ENCODE measurements around the gene IPPK. TPM values are rescaled to one million over a fixed set of nuclear protein-coding genes. Genes with fewer than 3 reads are reported as not detected.
A peak's percentile ranks its signal among the peaks of the same experiment; 100 is the strongest.
"Not testable (repeated sequence)": the region's sequence is repeated elsewhere in the genome, so short reads cannot be mapped to it uniquely, and the experiment has no call there.

Gene IPPK
- total RNA-seq, 3 donors from 2014 or later = 5.8 to 22.8 (median 12.1) TPM

- Histone ChIP-seq H3K36me3 (no peaks in the 10 kb centered on the region), H3K27me3 (no peaks in the 10 kb centered on the region), H3K27ac (no peak overlapping the region), H3K4me3 (no peak overlapping the region), H3K9me3 (no peaks in the 10 kb centered on the region), H3K4me1 (no peaks in the 10 kb centered on the region)
- no peak for DNase-seq (ENCODE audit: low spot score in 2 of 2)
- intact Hi-C loops (cut with DNase I; ENCODE audit: low total_unique reads) = no loop called here
- TF ChIP-seq, protein P1, sequence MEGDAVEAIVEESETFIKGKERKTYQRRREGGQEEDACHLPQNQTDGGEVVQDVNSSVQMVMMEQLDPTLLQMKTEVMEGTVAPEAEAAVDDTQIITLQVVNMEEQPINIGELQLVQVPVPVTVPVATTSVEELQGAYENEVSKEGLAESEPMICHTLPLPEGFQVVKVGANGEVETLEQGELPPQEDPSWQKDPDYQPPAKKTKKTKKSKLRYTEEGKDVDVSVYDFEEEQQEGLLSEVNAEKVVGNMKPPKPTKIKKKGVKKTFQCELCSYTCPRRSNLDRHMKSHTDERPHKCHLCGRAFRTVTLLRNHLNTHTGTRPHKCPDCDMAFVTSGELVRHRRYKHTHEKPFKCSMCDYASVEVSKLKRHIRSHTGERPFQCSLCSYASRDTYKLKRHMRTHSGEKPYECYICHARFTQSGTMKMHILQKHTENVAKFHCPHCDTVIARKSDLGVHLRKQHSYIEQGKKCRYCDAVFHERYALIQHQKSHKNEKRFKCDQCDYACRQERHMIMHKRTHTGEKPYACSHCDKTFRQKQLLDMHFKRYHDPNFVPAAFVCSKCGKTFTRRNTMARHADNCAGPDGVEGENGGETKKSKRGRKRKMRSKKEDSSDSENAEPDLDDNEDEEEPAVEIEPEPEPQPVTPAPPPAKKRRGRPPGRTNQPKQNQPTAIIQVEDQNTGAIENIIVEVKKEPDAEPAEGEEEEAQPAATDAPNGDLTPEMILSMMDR (IDR thresholded peaks at IDR 0.05) = no peak
- peak in 2 of 3 donors; percentile 39 to 86 for TF ChIP-seq POLR2AphosphoS5 (IDR thresholded peaks at IDR 0.05)
- TF ChIP-seq POLR2A (IDR thresholded peaks at IDR 0.05) = no peak
Measured at GRCh38 chr9:92590377-92590776, 79.6 kb downstream of the IPPK start.

- Histone ChIP-seq H3K36me3 (no peaks in the 10 kb centered on the region), H3K27me3 (no peaks in the 10 kb centered on the region), H3K4me1 (no peaks in the 10 kb centered on the region), H3K4me3 (no peak overlapping the region), H3K9me3 (no peaks in the 10 kb centered on the region), H3K27ac (peak overlapping the region in 1 of 2 donors; percentile 8)
- DNase-seq (ENCODE audit: low spot score in 2 of 2) = no peak
- TF ChIP-seq, protein P1 (IDR thresholded peaks at IDR 0.05) = no peak
- no peak for TF ChIP-seq POLR2A (IDR thresholded peaks at IDR 0.05)
- no peak for TF ChIP-seq POLR2AphosphoS5 (IDR thresholded peaks at IDR 0.05)
- intact Hi-C loops (cut with DNase I; ENCODE audit: low total_unique reads) = no loop called here
Measured at GRCh38 chr9:92589923-92590322, 80.0 kb downstream of the IPPK start.

- intact Hi-C loops (cut with DNase I; ENCODE audit: low total_unique reads) = no loop called here
- Histone ChIP-seq H3K27ac (no peak overlapping the region), H3K4me3 (no peak overlapping the region), H3K27me3 (no peaks in the 10 kb centered on the region), H3K36me3 (no peaks in the 10 kb centered on the region), H3K4me1 (no peaks in the 10 kb centered on the region), H3K9me3 (no peaks in the 10 kb centered on the region)
- no peak for DNase-seq (ENCODE audit: low spot score in 2 of 2)
- no peak for TF ChIP-seq POLR2A (IDR thresholded peaks at IDR 0.05)
- TF ChIP-seq, protein P1 (IDR thresholded peaks at IDR 0.05) = no peak
- no peak for TF ChIP-seq POLR2AphosphoS5 (IDR thresholded peaks at IDR 0.05)
Measured at GRCh38 chr9:92576175-92576574, 93.8 kb downstream of the IPPK start.

GRCh38 chr9:92573612-92574011, 96.3 kb downstream of the IPPK start:
- intact Hi-C loops (cut with DNase I; ENCODE audit: low total_unique reads); H3K4me1 ChIP-seq; H3K9me3 ChIP-seq; H3K27ac ChIP-seq; H3K36me3 ChIP-seq; H3K27me3 ChIP-seq; DNase-seq (ENCODE audit: low spot score in 2 of 2); H3K4me3 ChIP-seq: not testable (repeated sequence)

DNA sequence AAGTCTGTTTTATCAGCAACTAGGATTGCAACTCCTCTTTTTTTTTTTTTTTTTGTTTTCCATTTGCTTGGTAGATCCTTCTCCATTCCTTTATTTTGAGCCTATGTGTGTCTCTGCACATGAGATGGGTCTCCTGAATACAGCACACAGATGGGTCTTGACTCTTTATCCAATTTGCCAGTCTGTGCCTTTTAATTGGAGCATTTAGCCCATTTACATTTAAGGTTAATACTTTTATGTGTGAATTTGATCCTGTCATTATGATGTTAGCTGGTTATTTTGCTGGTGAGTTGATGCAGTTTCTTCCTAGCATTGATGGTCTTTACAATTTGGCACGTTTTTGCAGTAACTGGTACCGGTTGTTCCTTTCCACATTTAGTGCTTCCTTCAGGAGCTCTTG, 98.1 kb downstream of the IPPK start:
- H3K27me3 ChIP-seq; H3K4me1 ChIP-seq; intact Hi-C loops (cut with DNase I; ENCODE audit: low total_unique reads); H3K4me3 ChIP-seq; H3K9me3 ChIP-seq; H3K36me3 ChIP-seq; H3K27ac ChIP-seq; DNase-seq (ENCODE audit: low spot score in 2 of 2): not testable (repeated sequence)

DNA sequence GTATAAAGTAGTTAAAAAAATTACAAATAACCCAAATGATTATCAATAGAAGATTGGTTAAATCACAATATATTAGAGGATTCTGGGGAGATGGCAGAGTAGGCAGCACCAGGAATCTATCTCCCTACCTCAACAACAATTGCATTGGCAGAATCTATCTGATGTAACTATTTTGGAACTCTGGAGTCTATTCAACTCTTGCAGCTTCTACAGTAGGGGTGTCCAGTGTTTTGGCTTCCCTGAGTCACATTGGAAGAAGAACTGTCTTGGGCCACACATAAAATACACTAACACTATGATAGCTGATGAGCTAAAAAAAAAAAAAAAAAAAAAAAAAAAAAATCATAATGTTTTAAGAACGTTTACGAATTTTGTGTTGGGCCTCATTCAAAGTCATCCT, 104.9 kb downstream of the IPPK start:
- Histone ChIP-seq H3K27ac (no peak overlapping the region), H3K27me3 (no peaks in the 10 kb centered on the region), H3K4me3 (no peak overlapping the region), H3K9me3 (no peaks in the 10 kb centered on the region), H3K36me3 (no peaks in the 10 kb centered on the region), H3K4me1 (no peaks in the 10 kb centered on the region)
- DNase-seq (ENCODE audit: low spot score in 2 of 2) = no peak
- TF ChIP-seq POLR2A (IDR thresholded peaks at IDR 0.05) (no peak), POLR2AphosphoS5 (IDR thresholded peaks at IDR 0.05) (no peak)
- TF ChIP-seq, protein P1 (IDR thresholded peaks at IDR 0.05) = no peak
- intact Hi-C loops (cut with DNase I; ENCODE audit: low total_unique reads) = no loop called here
